ENCODE measurements around the gene RTCB.

DNA sequence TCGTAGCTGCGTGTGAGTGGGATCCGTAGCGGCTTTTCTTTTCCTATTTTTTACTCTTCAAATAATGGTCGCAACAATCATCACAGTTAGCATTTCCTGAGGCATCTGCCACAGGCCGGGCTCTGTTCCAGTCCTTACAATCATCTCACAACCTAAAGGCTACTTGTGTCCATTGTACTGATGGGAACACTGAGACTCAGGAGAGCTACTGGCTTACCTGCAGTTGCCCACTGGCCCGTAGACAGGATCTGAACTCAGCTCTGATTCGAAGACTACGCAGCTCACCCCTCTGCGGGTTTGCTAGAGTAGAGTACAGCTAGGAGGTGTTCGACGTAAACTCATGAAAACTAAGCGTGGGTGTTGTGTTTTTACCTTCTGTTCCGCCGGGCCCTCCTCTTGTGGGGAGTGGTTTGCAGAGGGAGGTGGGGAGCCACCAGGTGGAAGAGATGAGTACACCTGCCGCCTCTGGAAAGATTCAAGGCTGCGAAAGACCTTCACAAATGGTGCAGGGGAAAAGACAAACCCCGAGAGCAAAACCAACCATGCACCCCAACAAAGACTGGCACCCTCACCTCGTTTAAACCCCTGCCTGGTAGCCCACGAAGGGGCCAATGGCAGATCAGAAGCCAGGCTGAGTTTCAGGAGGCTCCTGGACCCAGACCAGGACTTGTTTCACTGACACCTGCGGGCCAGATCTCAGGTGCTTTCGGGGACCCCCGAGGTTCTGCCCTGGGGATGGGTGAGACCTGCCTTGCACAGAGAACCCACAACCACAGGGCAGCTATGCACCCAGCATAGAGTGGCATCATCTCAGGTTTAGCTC is 72.6 kb downstream of the RTCB start:
- TF ChIP-seq POLR2A (IDR thresholded peaks at IDR 0.05): no peak
- TF ChIP-seq, protein P1, sequence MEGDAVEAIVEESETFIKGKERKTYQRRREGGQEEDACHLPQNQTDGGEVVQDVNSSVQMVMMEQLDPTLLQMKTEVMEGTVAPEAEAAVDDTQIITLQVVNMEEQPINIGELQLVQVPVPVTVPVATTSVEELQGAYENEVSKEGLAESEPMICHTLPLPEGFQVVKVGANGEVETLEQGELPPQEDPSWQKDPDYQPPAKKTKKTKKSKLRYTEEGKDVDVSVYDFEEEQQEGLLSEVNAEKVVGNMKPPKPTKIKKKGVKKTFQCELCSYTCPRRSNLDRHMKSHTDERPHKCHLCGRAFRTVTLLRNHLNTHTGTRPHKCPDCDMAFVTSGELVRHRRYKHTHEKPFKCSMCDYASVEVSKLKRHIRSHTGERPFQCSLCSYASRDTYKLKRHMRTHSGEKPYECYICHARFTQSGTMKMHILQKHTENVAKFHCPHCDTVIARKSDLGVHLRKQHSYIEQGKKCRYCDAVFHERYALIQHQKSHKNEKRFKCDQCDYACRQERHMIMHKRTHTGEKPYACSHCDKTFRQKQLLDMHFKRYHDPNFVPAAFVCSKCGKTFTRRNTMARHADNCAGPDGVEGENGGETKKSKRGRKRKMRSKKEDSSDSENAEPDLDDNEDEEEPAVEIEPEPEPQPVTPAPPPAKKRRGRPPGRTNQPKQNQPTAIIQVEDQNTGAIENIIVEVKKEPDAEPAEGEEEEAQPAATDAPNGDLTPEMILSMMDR (IDR thresholded peaks at IDR 0.05): no peak
- TF ChIP-seq POLR2AphosphoS5 (IDR thresholded peaks at IDR 0.05): no peak

Data from stomach (tissue), 4 donors.